ENCODE data around the gene LSM2.
"Not testable (repeated sequence)": the region's sequence is repeated elsewhere in the genome, so short reads cannot be mapped to it uniquely, and the experiment has no call there.

The LSM2 gene

GRCh38 chr6:31844507-31844906 lies 37.7 kb upstream of the LSM2 start:
- Histone ChIP-seq H3K4me3 (ENCODE audit: severe bottlenecking) (no peak overlapping the region), H3K27ac (ENCODE audit: poor library complexity, severe bottlenecking) (no peak overlapping the region), H3K4me1 (ENCODE audit: insufficient read depth, poor library complexity, severe bottlenecking) (no peaks in the 10 kb centered on the region), H3K27me3 (ENCODE audit: insufficient read depth, poor library complexity, severe bottlenecking) (no peaks in the 10 kb centered on the region), H3K36me3 (ENCODE audit: low read depth) (peaks cover 20% of the 10 kb centered on the region), H3K9me3 (ENCODE audit: severe bottlenecking) (no peaks in the 10 kb centered on the region)
- TF ChIP-seq CTCF (IDR thresholded peaks at IDR 0.05; ENCODE audit: poor library complexity, severe bottlenecking): no peak
- DNase-seq (ENCODE audit: low spot score) (no peak), ATAC-seq (ENCODE audit: low read depth) (no peak)

- H3K27ac ChIP-seq (ENCODE audit: poor library complexity, severe bottlenecking): no peak overlapping the region
- H3K27me3 ChIP-seq (ENCODE audit: insufficient read depth, poor library complexity, severe bottlenecking): no peaks in the 10 kb centered on the region
- DNase-seq (ENCODE audit: low spot score): no peak
- H3K4me3 ChIP-seq (ENCODE audit: severe bottlenecking): no peak overlapping the region
- H3K36me3 ChIP-seq (ENCODE audit: low read depth): peaks cover 44% of the 10 kb centered on the region
- no peak for TF ChIP-seq CTCF (IDR thresholded peaks at IDR 0.05; ENCODE audit: poor library complexity, severe bottlenecking)
- no peaks in the 10 kb centered on the region for H3K9me3 ChIP-seq (ENCODE audit: severe bottlenecking)
- peaks cover 11% of the 10 kb centered on the region for H3K4me1 ChIP-seq (ENCODE audit: insufficient read depth, poor library complexity, severe bottlenecking)
- 0 out of 3 replicates have a peak, but pooled peaks have one; percentile 1 for ATAC-seq (ENCODE audit: low read depth)
These were observed 35.3 kb upstream of the LSM2 start for GRCh38 chr6:31842053-31842452.

GRCh38 chr6:31839779-31840126 lies 33.0 kb upstream of the LSM2 start:
- H3K4me1 ChIP-seq (ENCODE audit: insufficient read depth, poor library complexity, severe bottlenecking): peaks cover 15% of the 10 kb centered on the region
- ATAC-seq (ENCODE audit: low read depth); DNase-seq (ENCODE audit: low spot score); H3K9me3 ChIP-seq (ENCODE audit: severe bottlenecking); H3K27me3 ChIP-seq (ENCODE audit: insufficient read depth, poor library complexity, severe bottlenecking); H3K27ac ChIP-seq (ENCODE audit: poor library complexity, severe bottlenecking); H3K4me3 ChIP-seq (ENCODE audit: severe bottlenecking): not testable (repeated sequence)
- peaks cover 66% of the 10 kb centered on the region for H3K36me3 ChIP-seq (ENCODE audit: low read depth)

- no peaks in the 10 kb centered on the region for H3K9me3 ChIP-seq (ENCODE audit: severe bottlenecking)
- TF ChIP-seq CTCF (IDR thresholded peaks at IDR 0.05; ENCODE audit: poor library complexity, severe bottlenecking): no peak
- no peak overlapping the region for H3K4me3 ChIP-seq (ENCODE audit: severe bottlenecking)
- ATAC-seq (ENCODE audit: low read depth) (no peak), DNase-seq (ENCODE audit: low spot score) (no peak)
- peaks cover 66% of the 10 kb centered on the region for H3K36me3 ChIP-seq (ENCODE audit: low read depth)
- H3K27me3 ChIP-seq (ENCODE audit: insufficient read depth, poor library complexity, severe bottlenecking): no peaks in the 10 kb centered on the region
- peaks cover 18% of the 10 kb centered on the region for H3K4me1 ChIP-seq (ENCODE audit: insufficient read depth, poor library complexity, severe bottlenecking)
- peak overlapping the region; percentile 77 for H3K27ac ChIP-seq (ENCODE audit: poor library complexity, severe bottlenecking)
These were observed 32.2 kb upstream of the LSM2 start for GRCh38 chr6:31838968-31839367.

- H3K9me3 ChIP-seq (ENCODE audit: severe bottlenecking); ATAC-seq (ENCODE audit: low read depth); DNase-seq (ENCODE audit: low spot score); H3K27me3 ChIP-seq (ENCODE audit: insufficient read depth, poor library complexity, severe bottlenecking): not testable (repeated sequence)
- Histone ChIP-seq H3K4me3 (ENCODE audit: severe bottlenecking) (peak overlapping the region; percentile 97), H3K4me1 (ENCODE audit: insufficient read depth, poor library complexity, severe bottlenecking) (peaks cover 21% of the 10 kb centered on the region), H3K36me3 (ENCODE audit: low read depth) (peaks cover 66% of the 10 kb centered on the region), H3K27ac (ENCODE audit: poor library complexity, severe bottlenecking) (peak overlapping the region; percentile 77)
These were observed 31.4 kb upstream of the LSM2 start for GRCh38 chr6:31838114-31838553.

- Histone ChIP-seq H3K36me3 (ENCODE audit: low read depth) (peaks cover 66% of the 10 kb centered on the region), H3K9me3 (ENCODE audit: severe bottlenecking) (no peaks in the 10 kb centered on the region), H3K4me3 (ENCODE audit: severe bottlenecking) (peak overlapping the region; percentile 97), H3K27ac (ENCODE audit: poor library complexity, severe bottlenecking) (peak overlapping the region; percentile 77), H3K27me3 (ENCODE audit: insufficient read depth, poor library complexity, severe bottlenecking) (no peaks in the 10 kb centered on the region), H3K4me1 (ENCODE audit: insufficient read depth, poor library complexity, severe bottlenecking) (peaks cover 21% of the 10 kb centered on the region)
- DNase-seq (ENCODE audit: low spot score) (no peak), ATAC-seq (ENCODE audit: low read depth) (no peak)
- no peak for TF ChIP-seq CTCF (IDR thresholded peaks at IDR 0.05; ENCODE audit: poor library complexity, severe bottlenecking)
These were observed 30.8 kb upstream of the LSM2 start for GRCh38 chr6:31837369-31838113.

Data from RWPE2 (cell line).